H1 (cell line): ENCODE results near the gene SYTL5. TPM values are rescaled to one million over a fixed set of nuclear protein-coding genes. Genes with fewer than 3 reads are reported as not detected.

Experiments used
- CBX5 ChIP-seq: fragments of 300-800, 300-1000 bp; sonication (generic); IDR thresholded peaks from 2 replicates; pipeline ENCODE4 v1.7.1; 2016; ENCODE audit warnings: antibody characterized with exemption, low read length, low read depth
- CEBPB ChIP-seq: IDR thresholded peaks from 2 replicates; pipeline ENCODE4 v1.6.1; 2012; ENCODE audit warnings: low read depth, low read length
- TAF7 ChIP-seq: optimal IDR thresholded peaks from 2 replicates; pipeline ENCODE3; 2011; ENCODE audit warnings: low read depth, mild to moderate bottlenecking, inconsistent platforms, low read length, moderate library complexity, borderline replicate concordance
- polyA plus RNA-seq, 7 experiments: library from polyadenylated mRNA; depleted of rRNA in 3 of 7; stranded (reverse) in 5 of 7; unstranded in 2 of 7; fragments of >200 nt in 5 of 7; fragments of 200-250 nt in 2 of 7; gene quantifications; 1 replicate in 5 of 7; 2 replicates in 1 of 7; 4 replicates in 1 of 7; pipeline versions ENCODE4 v1.2.1 to v1.2.3, GENCODE V29; 2011 to 2013; ENCODE audit warnings: missing spikeins in 2 of 7, mixed read lengths in 2 of 7
- total RNA-seq: library from RNA; stranded (reverse); fragmentation: NEBNext Ultra II Directional; extraction: Animal tissue kit (Norgen Biotek cat#: 25700); gene quantifications from 2 replicates; pipeline ENCODE4 v1.2.1, GENCODE V29; 2021
- TF ChIP-seq, protein P1 (sequence below): IDR thresholded peaks from 2 replicates; pipeline ENCODE4 v1.6.1; 2012; ENCODE audit warnings: low read length, inconsistent platforms
- TF ChIP-seq, protein P2 (sequence below): IDR thresholded peaks from 2 replicates; pipeline ENCODE4 v1.6.1; 2011; ENCODE audit warnings: low read depth, mild to moderate bottlenecking, low read length; ENCODE audit not compliant: insufficient read depth

The SYTL5 gene
- total and polyA plus RNA-seq, 2 of the 8 experiments (the other 6 are each of a cell fraction or from before 2014, with no cell fraction given) = 0.15 to 0.52 TPM

DNA sequence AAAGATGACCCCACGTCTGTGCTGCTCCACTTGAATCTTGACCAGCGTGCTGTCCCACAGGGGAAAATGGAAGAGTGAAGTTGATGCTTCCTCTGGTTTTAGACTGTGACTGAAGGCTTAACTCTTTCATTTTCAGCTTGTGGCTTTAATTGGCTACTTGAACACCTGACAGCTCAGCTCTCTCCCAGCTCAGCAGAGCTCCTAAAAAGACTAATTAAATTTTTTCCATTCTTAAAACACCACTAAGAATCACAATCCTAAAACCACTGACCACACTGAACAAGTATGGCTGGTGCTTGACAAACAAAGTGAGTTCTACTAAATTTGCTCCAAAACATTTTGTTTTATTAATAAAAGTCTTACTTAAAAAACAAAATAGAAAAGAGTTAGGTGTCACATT lies 142.7 kb downstream of the SYTL5 start (continued):
- TF ChIP-seq, protein P1, sequence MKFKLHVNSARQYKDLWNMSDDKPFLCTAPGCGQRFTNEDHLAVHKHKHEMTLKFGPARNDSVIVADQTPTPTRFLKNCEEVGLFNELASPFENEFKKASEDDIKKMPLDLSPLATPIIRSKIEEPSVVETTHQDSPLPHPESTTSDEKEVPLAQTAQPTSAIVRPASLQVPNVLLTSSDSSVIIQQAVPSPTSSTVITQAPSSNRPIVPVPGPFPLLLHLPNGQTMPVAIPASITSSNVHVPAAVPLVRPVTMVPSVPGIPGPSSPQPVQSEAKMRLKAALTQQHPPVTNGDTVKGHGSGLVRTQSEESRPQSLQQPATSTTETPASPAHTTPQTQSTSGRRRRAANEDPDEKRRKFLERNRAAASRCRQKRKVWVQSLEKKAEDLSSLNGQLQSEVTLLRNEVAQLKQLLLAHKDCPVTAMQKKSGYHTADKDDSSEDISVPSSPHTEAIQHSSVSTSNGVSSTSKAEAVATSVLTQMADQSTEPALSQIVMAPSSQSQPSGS = no peak
- TF ChIP-seq CBX5 (no peak), CEBPB (no peak), TAF7 (no peak)
- TF ChIP-seq, protein P2, sequence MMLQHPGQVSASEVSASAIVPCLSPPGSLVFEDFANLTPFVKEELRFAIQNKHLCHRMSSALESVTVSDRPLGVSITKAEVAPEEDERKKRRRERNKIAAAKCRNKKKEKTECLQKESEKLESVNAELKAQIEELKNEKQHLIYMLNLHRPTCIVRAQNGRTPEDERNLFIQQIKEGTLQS = no peak
